IMR-90 (cell line): ENCODE data around the gene ARHGEF37. TPM values are rescaled to one million over a fixed set of nuclear protein-coding genes. Genes with fewer than 3 reads are reported as not detected.

Source experiments
- CEBPB ChIP-seq: IDR thresholded peaks from 2 replicates; pipeline ENCODE4 v1.6.1; 2012; ENCODE audit warnings: low read depth, low read length, improper control_type of control experiment
- NFE2L2 ChIP-seq: fragments of 150-350 bp; IDR thresholded peaks from 2 replicates; pipeline ENCODE4 v1.6.1; 2016; ENCODE audit warnings: low read depth, mild to moderate bottlenecking, low read length
- polyA plus RNA-seq, 3 experiments: library from polyadenylated mRNA; depleted of rRNA; stranded (reverse); fragments of >200 nt; gene quantifications; 2 replicates each; pipeline ENCODE4 v1.2.3, GENCODE V29; 2012; ENCODE audit warnings: low replicate concordance in 1 of 3
- total RNA-seq: library from RNA; depleted of rRNA; stranded (reverse); fragments of >200 nt; gene quantifications from 2 replicates; pipeline ENCODE4 v1.2.3, GENCODE V29; 2012
- TF ChIP-seq, protein P1 (sequence below): conservative IDR thresholded peaks from 2 replicates; pipeline ENCODE4 v1.5.1; 2012; ENCODE audit warnings: mild to moderate bottlenecking, low read depth, low read length, improper control_type of control experiment

ARHGEF37 gene
- total and polyA plus RNA-seq, 2 of the 4 experiments (the other 2 are of a cell fraction): 0.39 to 0.54 TPM

DNA sequence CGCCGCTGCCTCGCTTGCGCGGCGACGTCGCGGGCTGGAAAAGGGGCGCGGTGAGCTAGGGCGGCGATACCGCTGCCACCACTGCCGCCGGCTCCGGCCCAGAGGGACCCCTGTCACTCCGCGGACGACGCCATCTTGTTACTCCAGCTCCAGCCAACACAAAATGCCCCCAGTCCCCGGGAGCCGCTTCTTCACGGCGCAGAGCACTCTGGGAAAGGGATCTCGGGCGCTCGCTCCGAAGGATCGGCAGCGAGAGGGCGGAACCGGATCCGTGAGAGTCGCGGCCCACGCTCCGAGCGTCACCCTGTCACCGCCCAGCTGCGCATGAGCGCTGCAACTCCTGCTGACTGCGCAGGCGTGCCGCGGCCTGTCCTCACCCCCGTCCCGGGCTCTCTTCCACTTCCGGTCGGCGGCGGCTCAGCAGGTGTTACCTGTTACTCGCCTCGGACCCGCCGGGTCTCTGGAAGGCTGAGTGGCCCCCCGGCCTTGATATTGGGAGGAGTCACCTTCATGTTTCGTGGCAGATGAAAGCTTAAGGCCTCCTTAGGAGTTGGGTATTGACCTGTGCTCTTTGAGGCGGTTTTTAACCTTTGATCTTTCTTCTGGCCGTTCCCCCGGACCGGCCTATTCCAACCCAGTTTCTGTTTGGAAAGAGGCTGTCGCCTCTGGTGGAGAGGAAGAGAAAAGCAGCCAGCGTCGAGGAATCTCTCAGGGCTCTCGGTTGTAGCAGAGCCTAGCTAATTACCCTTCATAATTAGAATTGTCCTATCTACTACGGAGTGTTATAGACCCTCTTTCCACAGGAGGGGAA lies 29.9 kb upstream of the ARHGEF37 start, which contains the start of gene CSNK1A1 (continued):
- TF ChIP-seq, protein P1, sequence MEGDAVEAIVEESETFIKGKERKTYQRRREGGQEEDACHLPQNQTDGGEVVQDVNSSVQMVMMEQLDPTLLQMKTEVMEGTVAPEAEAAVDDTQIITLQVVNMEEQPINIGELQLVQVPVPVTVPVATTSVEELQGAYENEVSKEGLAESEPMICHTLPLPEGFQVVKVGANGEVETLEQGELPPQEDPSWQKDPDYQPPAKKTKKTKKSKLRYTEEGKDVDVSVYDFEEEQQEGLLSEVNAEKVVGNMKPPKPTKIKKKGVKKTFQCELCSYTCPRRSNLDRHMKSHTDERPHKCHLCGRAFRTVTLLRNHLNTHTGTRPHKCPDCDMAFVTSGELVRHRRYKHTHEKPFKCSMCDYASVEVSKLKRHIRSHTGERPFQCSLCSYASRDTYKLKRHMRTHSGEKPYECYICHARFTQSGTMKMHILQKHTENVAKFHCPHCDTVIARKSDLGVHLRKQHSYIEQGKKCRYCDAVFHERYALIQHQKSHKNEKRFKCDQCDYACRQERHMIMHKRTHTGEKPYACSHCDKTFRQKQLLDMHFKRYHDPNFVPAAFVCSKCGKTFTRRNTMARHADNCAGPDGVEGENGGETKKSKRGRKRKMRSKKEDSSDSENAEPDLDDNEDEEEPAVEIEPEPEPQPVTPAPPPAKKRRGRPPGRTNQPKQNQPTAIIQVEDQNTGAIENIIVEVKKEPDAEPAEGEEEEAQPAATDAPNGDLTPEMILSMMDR: peak; percentile 77
- TF ChIP-seq CEBPB: 0 out of 2 replicates have a peak, but pooled peaks have one; percentile 0
- 0 out of 2 replicates have a peak, but pooled peaks have one; percentile 5 for TF ChIP-seq NFE2L2
